H1 (cell line): ENCODE results near the gene CEP68. TPM values are rescaled to one million over a fixed set of nuclear protein-coding genes. Genes with fewer than 3 reads are reported as not detected.
"Not testable (repeated sequence)": the region's sequence is repeated elsewhere in the genome, so short reads cannot be mapped to it uniquely, and the experiment has no call there.

Experiments
- CTCF ChIA-PET: fragments of 300-600 bp; sonication (Branson Sonifier 250); formaldehyde crosslinking; loops from one replicate; lab custom pipeline; 2021; ENCODE audit not compliant: partially characterized antibody; lab: Charles Lee
- POLR2A ChIA-PET: fragments of 300-600 bp; sonication (Branson Sonifier 250); formaldehyde crosslinking; loops from one replicate; lab custom pipeline; 2021; ENCODE audit warnings: inconsistent platforms; ENCODE audit not compliant: partially characterized antibody; lab: Charles Lee
- DNase-seq, 2 experiments: peaks; one replicate each; pipeline versions ENCODE4 v3.0.0 to v3.0.0-alpha.2; 2010 to 2022; ENCODE audit warnings: low spot score in 2 of 2, low read depth in 1 of 2, mixed read lengths in 1 of 2
- FAIRE-seq: peaks from 2 replicates; lab custom pipeline; 2011; peaks lifted over from hg19 to GRCh38; lab: Jason Lieb, UNC
- H2AFZ ChIP-seq: 2 replicates; pipeline ENCODE4 v1.8.1; 2012; ENCODE audit warnings: low read length, inconsistent platforms
- H2AK5ac ChIP-seq: 2 replicates; pipeline ENCODE4 v1.6.1; 2013; ENCODE audit warnings: low read depth, low read length
- H2BK120ac ChIP-seq: replicated peaks from 2 replicates; pipeline ENCODE3; 2013; ENCODE audit warnings: low read depth, low read length, inconsistent platforms
- H2BK12ac ChIP-seq: 2 replicates; pipeline ENCODE4 v1.6.1; 2013; ENCODE audit warnings: low read depth, low read length
- H2BK15ac ChIP-seq: 2 replicates; pipeline ENCODE4 v1.6.1; 2013; ENCODE audit warnings: low read length
- H2BK20ac ChIP-seq: 2 replicates; pipeline ENCODE4 v1.6.1; 2013; ENCODE audit warnings: low read length
- H2BK5ac ChIP-seq: 2 replicates; pipeline ENCODE4 v1.6.1; 2013; ENCODE audit warnings: low read depth, low read length
- H3K14ac ChIP-seq: 2 replicates; pipeline ENCODE4 v1.6.1; 2013; ENCODE audit warnings: inconsistent platforms; ENCODE audit not compliant: insufficient read length
- H3K18ac ChIP-seq: 2 replicates; pipeline ENCODE4 v1.6.1; 2013; ENCODE audit warnings: low read length; ENCODE audit errors: extremely low read depth
- H3K23ac ChIP-seq: 2 replicates; pipeline ENCODE4 v1.6.1; 2013; ENCODE audit warnings: inconsistent platforms; ENCODE audit not compliant: insufficient read length
- H3K23me2 ChIP-seq: 2 replicates; pipeline ENCODE4 v1.6.1; 2013; ENCODE audit warnings: low read depth, low read length
- H3K27ac ChIP-seq: 2 replicates; pipeline ENCODE4 v1.6.1; 2011; ENCODE audit warnings: low read depth, low read length, inconsistent platforms
- H3K27me3 ChIP-seq, 4 experiments: replicated peaks in 1 of 4; 1 replicate in 1 of 4; 2 replicates in 3 of 4; pipeline versions ENCODE4 v1.6.1 to v1.8.1; 2011 to 2013; ENCODE audit warnings: low read length in 3 of 4, mild to moderate bottlenecking in 3 of 4, inconsistent platforms in 2 of 4, mixed read lengths in 2 of 4, moderate library complexity in 1 of 4; ENCODE audit not compliant: control insufficient read depth in 3 of 4, insufficient read depth in 3 of 4; ENCODE audit errors: extremely low read depth in 1 of 4
- H3K36me3 ChIP-seq, 4 experiments: 2 replicates each; pipeline versions ENCODE4 v1.6.1 to v1.8.1; 2011 to 2013; ENCODE audit warnings: mild to moderate bottlenecking in 4 of 4, low read length in 3 of 4, moderate library complexity in 2 of 4, control low read depth in 1 of 4, inconsistent platforms in 1 of 4; ENCODE audit not compliant: insufficient read depth in 4 of 4, control insufficient read depth in 2 of 4
- H3K4ac ChIP-seq: replicated peaks from 2 replicates; pipeline ENCODE3; 2013; ENCODE audit warnings: low read length, low read depth, mixed read lengths, inconsistent platforms; ENCODE audit not compliant: insufficient read length
- H3K4me1 ChIP-seq, 4 experiments: replicated peaks in 1 of 4; 1 replicate in 1 of 4; 2 replicates in 3 of 4; pipeline versions ENCODE4 v1.6.1 to v1.8.1; 2011 to 2013; ENCODE audit warnings: low read length in 3 of 4, inconsistent platforms in 2 of 4, mixed read lengths in 1 of 4; ENCODE audit not compliant: insufficient read depth in 4 of 4, control insufficient read depth in 3 of 4
- H3K4me2 ChIP-seq, 2 experiments: 2 replicates each; pipeline versions ENCODE4 v1.6.1 to v1.8.1; 2011 to 2013; ENCODE audit warnings: low read depth in 2 of 2, low read length in 2 of 2, control low read depth in 1 of 2, inconsistent platforms in 1 of 2, mild to moderate bottlenecking in 1 of 2; ENCODE audit not compliant: insufficient read depth in 1 of 2
- H3K4me3 ChIP-seq, 4 experiments: fragments of 200-600, 300-600 bp in 1 of 4; sonication (generic), shearing (Covaris generic), sonication (Bioruptor Twin) in 1 of 4; 2 replicates each; pipeline versions ENCODE4 v1.5.1 to v1.8.1; 2011 to 2016; ENCODE audit warnings: low read length in 4 of 4, low read depth in 3 of 4, control low read depth in 2 of 4, inconsistent platforms in 2 of 4, mild to moderate bottlenecking in 2 of 4, mixed read lengths in 1 of 4, moderate library complexity in 1 of 4; ENCODE audit not compliant: insufficient read depth in 2 of 4; ENCODE audit errors: extremely low read depth in 1 of 4
- H3K56ac ChIP-seq: replicated peaks from 2 replicates; pipeline ENCODE3; 2013; ENCODE audit warnings: low read depth, mild to moderate bottlenecking, mixed read lengths, low read length, inconsistent platforms; ENCODE audit not compliant: insufficient read length
- H3K79me1 ChIP-seq: 2 replicates; pipeline ENCODE4 v1.6.1; 2013; ENCODE audit warnings: low read depth, low read length, control low read depth
- H3K79me2 ChIP-seq, 2 experiments: 2 replicates each; pipeline versions ENCODE4 v1.6.1 to v1.8.1; 2012 to 2013; ENCODE audit warnings: low read length in 2 of 2, mild to moderate bottlenecking in 2 of 2, inconsistent platforms in 1 of 2; ENCODE audit not compliant: insufficient read depth in 2 of 2, control insufficient read depth in 1 of 2
- H3K9ac ChIP-seq, 4 experiments: replicated peaks in 1 of 4; 1 replicate in 1 of 4; 2 replicates in 3 of 4; pipeline versions ENCODE4 v1.6.1 to v1.8.1; 2011 to 2013; ENCODE audit warnings: low read depth in 3 of 4, low read length in 3 of 4, control low read depth in 2 of 4, mild to moderate bottlenecking in 2 of 4, moderate library complexity in 2 of 4, inconsistent platforms in 1 of 4; ENCODE audit errors: extremely low read depth in 1 of 4
- H3K9me3 ChIP-seq, 2 experiments: 2 replicates each; pipeline versions ENCODE4 v1.6.1 to v1.8.1; 2012 to 2013; ENCODE audit warnings: mild to moderate bottlenecking in 2 of 2, moderate library complexity in 2 of 2, control low read depth in 1 of 2, inconsistent platforms in 1 of 2, low read depth in 1 of 2, low read length in 1 of 2, mixed read lengths in 1 of 2; ENCODE audit not compliant: insufficient read depth in 2 of 2
- H4K20me1 ChIP-seq, 2 experiments: replicated peaks in 1 of 2; 2 replicates each; pipeline versions ENCODE3 to v1.8.1; 2011 to 2013; ENCODE audit warnings: inconsistent platforms in 2 of 2, low read length in 2 of 2, mild to moderate bottlenecking in 1 of 2; ENCODE audit not compliant: insufficient read depth in 2 of 2, control insufficient read depth in 1 of 2
- H4K5ac ChIP-seq: 2 replicates; pipeline ENCODE4 v1.6.1; 2013; ENCODE audit warnings: low read length, low read depth, mixed read lengths, inconsistent platforms; ENCODE audit not compliant: insufficient read length
- H4K8ac ChIP-seq: 2 replicates; pipeline ENCODE4 v1.8.0; 2013; ENCODE audit warnings: mild to moderate bottlenecking, moderate library complexity, low read length, inconsistent platforms; ENCODE audit not compliant: insufficient read depth; ENCODE audit errors: extremely low read depth
- H4K91ac ChIP-seq: replicated peaks from 2 replicates; pipeline ENCODE3; 2013; ENCODE audit warnings: low read length, mixed read lengths, inconsistent platforms; ENCODE audit not compliant: insufficient read length
- WGBS, 2 experiments: shearing (Covaris generic) in 1 of 2; methylation state at CpG; one replicate each; pipeline versions ENCODE4 v1.1.6 to v1.1.7; 2013 to 2015; ENCODE audit warnings: low lambda C conversion rate in 2 of 2, mixed read lengths in 2 of 2, inconsistent platforms in 1 of 2, low coverage in 1 of 2, missing lambda C conversion rate in 1 of 2; ENCODE audit not compliant: insufficient replicate concordance in 2 of 2, insufficient coverage in 1 of 2, insufficient read length in 1 of 2; ENCODE audit errors: extremely low coverage in 1 of 2, missing lambda C conversion rate in 1 of 2; 5-methylcytosine and 5-hydroxymethylcytosine counted together
- polyA plus RNA-seq, 7 experiments: library from polyadenylated mRNA; depleted of rRNA in 3 of 7; stranded (reverse) in 5 of 7; unstranded in 2 of 7; fragments of >200 nt in 5 of 7; fragments of 200-250 nt in 2 of 7; gene quantifications; 1 replicate in 5 of 7; 2 replicates in 1 of 7; 4 replicates in 1 of 7; pipeline versions ENCODE4 v1.2.1 to v1.2.3, GENCODE V29; 2011 to 2013; ENCODE audit warnings: missing spikeins in 2 of 7, mixed read lengths in 2 of 7
- total RNA-seq: library from RNA; stranded (reverse); fragmentation: NEBNext Ultra II Directional; extraction: Animal tissue kit (Norgen Biotek cat#: 25700); gene quantifications from 2 replicates; pipeline ENCODE4 v1.2.1, GENCODE V29; 2021

The CEP68 gene
- total and polyA plus RNA-seq, 2 of the 8 experiments (the other 6 are each of a cell fraction or from before 2014, with no cell fraction given), result 23.2 to 24.7 TPM

GRCh38 chr2:65033667-65034066 lies 22.5 kb upstream of the CEP68 start:
- not testable (repeated sequence) for H2BK15ac ChIP-seq, H2BK120ac ChIP-seq, H4K8ac ChIP-seq, H3K18ac ChIP-seq, H3K23me2 ChIP-seq, H2BK20ac ChIP-seq, H3K27ac ChIP-seq, H3K4me2 ChIP-seq, H4K5ac ChIP-seq, H3K56ac ChIP-seq, H3K27me3 ChIP-seq, H3K4me3 ChIP-seq, H2AFZ ChIP-seq, H3K36me3 ChIP-seq, H3K4ac ChIP-seq, H4K91ac ChIP-seq, FAIRE-seq, H2BK12ac ChIP-seq, H3K9ac ChIP-seq, H3K14ac ChIP-seq, H2AK5ac ChIP-seq, H4K20me1 ChIP-seq, H3K23ac ChIP-seq, H3K79me1 ChIP-seq, H3K79me2 ChIP-seq, H3K9me3 ChIP-seq, H2BK5ac ChIP-seq, DNase-seq
- CTCF ChIA-PET, result interaction anchor here (0.6 to 2.9 kb wide), 7 partner anchors 8 to 419 kb away, joined by 3 to 22 read pairs (median 4); no protein-coding TSS in a partner anchor
- WGBS, 2 experiments, result 94% methylated on average over 4 of the region's 4 CpGs; no CpG with 5 or more reads in 1 of the 2 experiments
- H3K4me1 ChIP-seq, result peaks cover 7 to 21% (median 15%) of the 10 kb centered on the region in 4 experiments; a peak in 6 of 7 replicates
- POLR2A ChIA-PET, result interaction anchor here (1.0 kb wide), 1 partner anchor 22 kb away, joined by 4 read pairs; the partner anchor contains the start of gene CEP68
